Purkinje cell (primary cell): ENCODE results near the gene PAM. TPM values are rescaled to one million over a fixed set of nuclear protein-coding genes. Genes with fewer than 3 reads are reported as not detected.

Experiments used
- polyA plus RNA-seq: library from polyadenylated mRNA; unstranded; fragments of >200 nt; fragmentation: Nextera tagmentation; gene quantifications from 2 replicates; pipeline ENCODE4 v1.2.1, GENCODE V29; 2014

The PAM gene
- polyA plus RNA-seq = 2.2 and 13.8 TPM in 2 replicates

GRCh38 chr5:102754767-102755431 lies at the start of gene PAM:
PAM (plus strand) TSS chr5:102755305; CDS start chr5:102866196, 110,891 bp downstream.

